Measurements from ENCODE around the gene LDLRAD4.

LDLRAD4 gene

GRCh38 chr18:13534631-13535030, 316.1 kb downstream of the LDLRAD4 start:
- TF ChIP-seq CTCF (IDR thresholded peaks at IDR 0.05; ENCODE audit: borderline replicate concordance, control extremely low read depth, extremely low read depth, insufficient read depth, missing control alignments): no peak
- no peak for DNase-seq (ENCODE audit: low spot score)
- in situ Hi-C loops (cut with MboI; ENCODE audit: low sequenced_read_pairs, unreplicated experiment): no loop called here

GRCh38 chr18:13536578-13536977, 318.0 kb downstream of the LDLRAD4 start:
- no peak for TF ChIP-seq CTCF (IDR thresholded peaks at IDR 0.05; ENCODE audit: borderline replicate concordance, control extremely low read depth, extremely low read depth, insufficient read depth, missing control alignments)
- in situ Hi-C loops (cut with MboI; ENCODE audit: low sequenced_read_pairs, unreplicated experiment): no loop called here
- DNase-seq (ENCODE audit: low spot score): no peak

- no peak for TF ChIP-seq CTCF (IDR thresholded peaks at IDR 0.05; ENCODE audit: borderline replicate concordance, control extremely low read depth, extremely low read depth, insufficient read depth, missing control alignments)
- DNase-seq (ENCODE audit: low spot score): no peak
- in situ Hi-C loops (cut with MboI; ENCODE audit: low sequenced_read_pairs, unreplicated experiment): no loop called here
These were observed 318.6 kb downstream of the LDLRAD4 start for GRCh38 chr18:13537022-13537780.

- no peak for DNase-seq (ENCODE audit: low spot score)
- in situ Hi-C loops (cut with MboI; ENCODE audit: low sequenced_read_pairs, unreplicated experiment): no loop called here
- TF ChIP-seq CTCF (IDR thresholded peaks at IDR 0.05; ENCODE audit: borderline replicate concordance, control extremely low read depth, extremely low read depth, insufficient read depth, missing control alignments): no peak
These were observed 320.1 kb downstream of the LDLRAD4 start for GRCh38 chr18:13538630-13539029.

- in situ Hi-C loops (cut with MboI; ENCODE audit: low sequenced_read_pairs, unreplicated experiment): no loop called here
- no peak for TF ChIP-seq CTCF (IDR thresholded peaks at IDR 0.05; ENCODE audit: borderline replicate concordance, control extremely low read depth, extremely low read depth, insufficient read depth, missing control alignments)
- DNase-seq (ENCODE audit: low spot score): no peak
These were observed 320.5 kb downstream of the LDLRAD4 start for GRCh38 chr18:13539050-13539449.

- no peak for DNase-seq (ENCODE audit: low spot score)
- no peak for TF ChIP-seq CTCF (IDR thresholded peaks at IDR 0.05; ENCODE audit: borderline replicate concordance, control extremely low read depth, extremely low read depth, insufficient read depth, missing control alignments)
- in situ Hi-C loops (cut with MboI; ENCODE audit: low sequenced_read_pairs, unreplicated experiment): no loop called here
These were observed 321.4 kb downstream of the LDLRAD4 start for GRCh38 chr18:13539843-13540476.

All from GM13976 (cell line).